Activated naive CD4-positive, alpha-beta T cell (primary cell): ENCODE data around the gene NLGN1.
"Not testable (repeated sequence)": the region's sequence is repeated elsewhere in the genome, so short reads cannot be mapped to it uniquely, and the experiment has no call there.

Experiments
- DNase-seq, 4 experiments: peaks; one replicate each; lab custom pipeline; 2025; lab: John Stamatoyannopoulos, UW

NLGN1 gene

DNA sequence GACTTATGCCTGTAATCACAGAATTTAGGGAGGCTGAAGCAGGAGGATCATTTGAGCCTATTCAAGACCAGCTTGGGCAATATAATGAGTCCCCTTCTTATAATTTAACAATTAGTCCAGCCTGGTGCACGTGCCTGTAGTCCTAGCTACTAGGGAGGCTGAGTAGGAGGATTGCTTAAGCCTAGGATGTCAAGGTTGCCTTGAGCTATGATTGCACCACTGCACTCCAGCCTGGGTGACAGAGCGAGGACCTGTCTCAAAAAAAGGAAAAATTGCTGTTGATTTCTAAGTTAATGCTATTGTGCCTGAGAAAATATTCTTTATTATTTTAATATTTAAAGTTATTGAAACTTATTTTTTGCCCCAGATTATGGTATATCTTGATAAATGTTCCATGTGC, 159.0 kb downstream of the NLGN1 start:
- no peak for DNase-seq

DNA sequence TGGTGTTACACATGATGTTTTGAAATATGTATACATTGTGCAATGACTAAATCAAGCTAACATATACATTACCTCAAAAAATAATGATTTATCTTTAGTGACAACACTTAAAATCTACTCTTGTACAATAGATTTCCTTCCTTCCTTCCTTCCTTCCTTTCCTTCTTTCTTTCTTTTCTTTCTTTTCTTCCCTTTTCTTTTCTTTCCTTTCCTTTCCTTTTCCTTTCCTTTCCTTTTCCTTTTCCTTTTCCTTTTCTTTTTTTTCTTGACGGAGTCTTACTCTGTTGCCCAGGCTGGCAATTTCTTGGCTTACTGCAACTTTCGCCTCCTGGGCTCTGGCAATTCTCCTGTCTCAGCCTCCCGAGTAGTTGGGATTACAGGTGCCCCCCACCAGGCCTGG, 170.5 kb downstream of the NLGN1 start:
- DNase-seq, result no peak

DNA sequence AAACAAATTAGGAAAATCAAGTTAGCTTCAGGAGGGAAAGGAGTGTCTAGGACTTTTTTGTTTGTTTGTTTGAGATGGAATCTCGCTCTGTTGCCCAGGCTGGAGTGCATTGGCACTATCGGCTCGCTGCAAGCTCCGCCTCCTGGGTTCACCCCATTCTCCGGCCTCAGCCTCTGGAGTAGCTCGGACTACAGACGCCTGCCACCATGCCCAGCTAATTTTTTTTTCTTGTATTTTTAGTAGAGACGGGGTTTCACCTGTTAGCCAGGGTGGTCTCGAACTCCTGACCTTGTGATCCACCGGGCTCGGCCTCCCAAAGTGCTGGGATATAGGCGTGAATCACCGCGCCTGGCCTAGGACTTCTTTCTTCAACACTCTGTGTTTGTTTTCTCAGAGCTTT, 171.1 kb downstream of the NLGN1 start:
- DNase-seq, result no peak

DNA sequence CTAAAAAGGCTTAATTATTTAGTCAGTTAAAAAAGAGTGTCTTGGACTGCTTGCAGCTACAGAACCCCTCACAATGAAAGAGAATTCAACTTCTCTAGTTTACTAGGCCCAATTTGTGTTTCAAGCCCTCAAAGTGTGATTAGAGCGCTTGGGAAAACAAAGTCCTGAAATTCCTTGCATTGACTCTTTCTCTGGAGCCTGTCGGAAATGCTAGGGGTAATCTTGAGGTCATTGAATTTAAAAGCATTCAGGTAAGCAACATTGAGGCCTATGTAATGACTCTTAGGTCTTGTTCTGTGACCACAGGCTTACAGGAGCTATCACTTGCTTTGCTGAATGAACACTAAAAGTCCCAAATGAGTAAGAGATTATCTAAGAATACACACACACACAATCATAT, 186.0 kb downstream of the NLGN1 start:
- no peak for DNase-seq

DNA sequence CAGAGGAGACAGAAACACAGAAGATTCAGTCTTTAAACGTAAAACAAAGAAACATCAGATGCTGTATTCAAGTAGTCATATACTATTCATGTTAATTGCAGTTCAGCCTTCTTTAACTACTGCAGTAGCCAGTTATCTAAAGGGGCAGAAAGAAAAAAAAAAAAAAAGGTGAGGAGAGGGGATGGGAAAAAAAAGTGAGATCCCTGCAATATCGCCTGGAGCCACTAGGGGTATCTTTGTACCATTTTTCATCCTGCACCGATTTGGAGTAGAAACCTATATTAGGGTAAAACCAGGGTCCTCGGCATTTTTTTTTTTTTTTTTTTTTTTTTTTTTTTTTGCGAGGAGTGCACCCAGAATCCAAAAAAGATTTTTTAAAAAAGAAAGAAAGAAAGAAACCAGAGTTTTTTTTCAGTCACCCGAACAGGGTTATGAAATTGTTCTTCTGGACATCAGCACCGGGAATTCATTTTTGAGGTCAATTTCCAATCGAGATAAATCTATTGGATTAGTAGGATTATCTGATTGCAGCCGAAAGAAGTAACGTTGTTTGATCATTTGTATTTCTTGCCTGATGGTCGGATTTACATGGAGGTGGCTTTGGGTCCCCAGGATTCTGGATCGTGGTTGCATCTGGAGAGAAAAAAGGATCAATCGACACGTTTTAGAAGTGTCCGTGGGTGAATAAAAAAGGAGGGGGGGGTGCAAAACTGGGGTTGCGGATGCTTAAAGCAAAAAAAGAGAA, 186.7 kb downstream of the NLGN1 start:
- no peak for DNase-seq

DNA sequence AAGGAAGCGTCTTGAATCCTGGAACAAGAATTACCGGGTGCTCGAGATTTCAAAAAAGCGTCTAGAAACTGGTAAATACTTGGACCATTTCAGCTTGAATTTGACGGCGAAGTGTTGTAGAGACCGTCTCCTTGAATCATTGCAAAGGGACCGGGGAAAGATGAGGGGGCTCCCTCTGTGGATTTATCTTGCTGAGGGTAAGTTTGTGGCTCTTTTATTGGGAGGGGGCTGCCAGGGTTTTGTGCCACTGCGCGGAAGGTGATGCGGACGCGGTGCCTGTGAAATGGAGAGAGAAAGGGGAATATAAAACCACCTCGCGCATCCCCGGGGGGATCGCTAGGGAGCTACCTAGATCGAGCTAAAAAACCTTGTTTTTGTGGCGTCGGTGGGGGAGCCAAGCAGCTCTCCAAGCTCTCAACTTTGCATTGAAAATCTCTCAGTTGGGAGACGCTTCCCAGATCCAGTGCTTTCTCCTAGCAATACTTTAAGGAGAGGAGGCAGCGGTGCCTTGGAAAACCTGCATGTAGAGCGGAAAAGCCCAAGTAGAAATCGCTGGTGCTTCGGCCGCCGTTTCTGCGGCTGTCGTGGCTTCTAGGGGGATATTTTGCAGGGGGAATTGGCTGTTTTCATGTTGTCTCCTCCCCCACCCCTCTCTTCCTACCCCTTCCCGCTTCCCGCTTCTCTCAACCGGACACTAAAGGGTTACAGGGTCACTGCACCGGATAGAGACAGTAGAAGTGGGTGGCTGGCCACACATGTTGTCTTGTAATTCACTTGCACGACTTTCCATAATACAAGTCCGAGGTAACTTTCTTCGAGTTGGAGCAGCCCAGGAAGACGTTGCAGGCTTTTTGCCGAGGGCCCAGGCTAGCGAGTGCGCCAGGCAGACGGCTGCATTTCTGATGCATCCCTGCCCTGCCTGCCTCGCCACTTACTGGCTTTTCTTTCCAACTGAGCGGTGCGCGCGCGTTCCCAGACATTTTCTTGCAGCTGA, 187.6 kb downstream of the NLGN1 start:
- DNase-seq, result no peak

DNA sequence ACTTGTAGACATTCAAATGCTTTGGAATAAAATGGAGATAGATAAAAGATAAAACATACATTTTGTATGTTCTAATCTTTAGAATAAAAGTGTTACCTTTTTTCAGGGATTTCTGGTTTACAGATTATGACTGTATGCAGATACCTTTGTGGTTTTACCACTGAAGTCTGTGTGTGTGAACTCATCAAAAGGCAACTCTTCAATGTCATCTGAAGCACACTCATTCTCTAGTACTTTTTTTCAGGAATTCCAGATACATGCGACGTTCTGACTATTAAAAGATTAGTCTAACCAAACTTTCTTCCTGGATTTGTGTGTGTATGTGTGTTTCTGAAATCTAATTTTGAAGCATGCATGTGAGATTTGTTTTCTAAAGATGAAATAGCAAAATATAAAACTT, 188.6 kb downstream of the NLGN1 start:
- no peak for DNase-seq

DNA sequence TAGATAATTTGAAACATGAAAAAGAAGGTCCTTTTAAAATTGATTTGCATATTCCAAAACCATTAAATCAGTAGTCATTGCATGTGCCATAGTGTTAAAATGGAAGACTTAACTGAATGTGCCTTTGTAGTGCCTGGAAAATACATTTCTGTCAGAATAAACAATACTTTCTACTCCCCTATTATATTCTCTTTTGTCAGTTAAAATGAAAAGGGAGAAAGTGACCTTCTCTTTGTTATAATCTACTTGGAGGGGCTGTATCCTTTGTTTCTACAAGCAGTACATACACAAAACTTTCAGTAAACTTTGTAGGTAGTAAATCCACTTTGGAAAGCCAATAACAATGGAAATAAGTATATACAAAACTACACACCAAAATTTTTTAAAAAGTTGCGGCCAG, 189.5 kb downstream of the NLGN1 start:
- no peak for DNase-seq

DNA sequence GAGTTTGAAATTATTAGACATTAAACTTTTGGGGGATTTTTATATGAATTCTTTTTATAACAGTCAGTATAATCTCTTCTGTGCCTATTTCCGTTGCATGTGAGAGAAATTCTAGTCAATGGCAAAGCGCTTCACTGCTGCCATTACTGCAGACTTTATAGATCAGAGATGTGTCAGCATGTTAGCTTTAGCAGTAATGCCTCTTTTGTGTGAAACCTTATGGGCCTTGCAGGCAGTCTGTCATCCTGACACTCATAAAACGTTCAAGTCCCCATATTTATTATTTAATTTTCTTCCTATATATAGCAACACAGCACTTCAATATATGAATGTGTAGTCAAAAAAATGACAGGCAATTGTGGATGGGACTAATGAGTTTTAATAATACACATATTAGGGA, 191.0 kb downstream of the NLGN1 start:
- no peak for DNase-seq

DNA sequence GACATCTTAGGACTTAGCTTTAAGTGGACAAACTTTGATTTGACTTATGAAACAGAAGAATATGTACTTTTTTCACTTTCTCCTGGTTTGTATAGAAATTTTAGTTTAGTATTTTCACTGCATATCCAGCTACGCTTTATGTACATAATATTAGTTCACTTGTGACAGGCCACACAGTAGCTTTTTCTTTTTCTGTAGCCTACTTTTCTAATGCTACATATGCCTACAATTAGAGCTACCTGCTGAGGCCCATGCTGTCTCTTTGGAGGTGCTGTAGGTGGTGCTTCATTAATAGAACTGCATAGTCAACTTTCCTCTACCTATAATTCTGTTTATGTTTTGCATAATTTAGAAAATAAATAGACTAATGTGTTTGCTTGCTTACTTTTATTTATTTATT, 191.6 kb downstream of the NLGN1 start:
- DNase-seq, result no peak

DNA sequence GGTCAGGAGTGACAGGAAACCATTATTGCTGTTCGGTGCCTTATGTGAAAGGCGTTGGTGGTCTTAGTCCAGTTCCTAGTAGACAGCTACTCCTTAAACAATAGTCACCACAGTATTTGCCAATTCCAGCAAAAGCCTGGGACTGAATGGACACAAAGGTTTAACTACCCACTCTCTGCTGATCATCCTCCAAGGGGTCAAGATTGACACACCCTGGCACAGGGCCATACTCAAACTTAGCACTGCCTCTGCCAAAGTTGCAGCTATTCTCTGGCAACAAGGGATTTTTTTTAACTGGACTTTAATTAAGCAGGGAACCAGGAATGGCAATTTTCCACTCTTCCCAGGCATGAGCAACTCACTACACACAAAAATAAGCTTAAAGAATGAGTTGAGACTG, 193.9 kb downstream of the NLGN1 start:
- no peak for DNase-seq

DNA sequence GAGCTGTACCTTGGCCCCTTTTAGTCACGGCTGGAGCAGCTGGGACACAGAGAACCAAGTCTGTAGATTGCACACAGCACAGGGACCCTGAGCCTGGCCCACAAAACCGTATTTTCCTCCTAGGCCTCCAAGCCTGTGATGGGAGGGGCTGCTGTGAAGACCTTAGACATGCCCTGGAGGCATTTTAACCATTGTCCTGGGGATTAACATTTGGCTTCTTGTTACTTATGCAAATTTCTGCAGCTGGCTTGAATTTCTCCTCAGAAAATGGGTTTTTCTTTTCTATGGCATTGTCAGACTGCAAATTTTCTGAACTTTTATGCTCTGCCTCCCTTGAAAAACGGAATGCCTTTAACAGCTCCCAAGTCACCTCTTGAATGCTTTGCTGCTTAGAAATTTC, 197.3 kb downstream of the NLGN1 start:
- not testable (repeated sequence) for DNase-seq

DNA sequence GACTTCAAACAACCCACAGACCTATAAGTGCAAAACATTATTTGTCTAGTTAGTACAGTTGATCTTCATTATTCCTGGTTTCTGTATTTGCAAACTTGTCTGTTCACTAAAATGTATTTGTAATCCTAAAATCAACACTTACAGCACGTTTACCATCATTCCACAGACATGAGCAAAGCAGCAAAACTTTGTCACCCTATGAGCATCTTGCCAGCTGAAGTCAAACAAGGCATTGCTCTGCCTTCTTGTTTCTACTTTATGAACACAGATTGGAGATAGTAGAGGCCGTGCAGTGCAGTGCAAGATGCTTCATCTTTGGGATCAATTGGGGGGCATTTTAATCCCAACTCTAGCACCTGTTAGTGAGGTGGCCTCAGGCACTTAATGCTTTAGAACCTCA, 202.1 kb downstream of the NLGN1 start:
- DNase-seq, result no peak

DNA sequence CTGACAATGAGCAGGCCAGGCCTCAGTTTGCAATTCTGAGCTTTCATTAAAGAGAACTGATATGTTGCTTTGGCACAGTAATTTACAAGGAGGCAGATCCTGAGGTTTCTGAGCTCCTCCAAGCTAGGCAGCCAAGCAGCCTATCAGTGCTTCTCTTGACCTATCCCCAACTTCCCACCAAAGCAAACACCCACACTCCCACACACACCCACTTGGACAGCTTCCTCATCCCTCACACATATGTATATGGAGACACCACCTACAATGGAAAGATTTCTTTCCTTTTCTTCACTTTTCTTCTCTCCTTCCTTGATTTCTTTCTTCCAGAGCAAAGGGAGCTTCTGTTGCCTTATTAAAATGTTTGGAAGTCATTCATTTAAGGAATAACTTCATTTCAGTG, 217.0 kb downstream of the NLGN1 start:
- no peak for DNase-seq

DNA sequence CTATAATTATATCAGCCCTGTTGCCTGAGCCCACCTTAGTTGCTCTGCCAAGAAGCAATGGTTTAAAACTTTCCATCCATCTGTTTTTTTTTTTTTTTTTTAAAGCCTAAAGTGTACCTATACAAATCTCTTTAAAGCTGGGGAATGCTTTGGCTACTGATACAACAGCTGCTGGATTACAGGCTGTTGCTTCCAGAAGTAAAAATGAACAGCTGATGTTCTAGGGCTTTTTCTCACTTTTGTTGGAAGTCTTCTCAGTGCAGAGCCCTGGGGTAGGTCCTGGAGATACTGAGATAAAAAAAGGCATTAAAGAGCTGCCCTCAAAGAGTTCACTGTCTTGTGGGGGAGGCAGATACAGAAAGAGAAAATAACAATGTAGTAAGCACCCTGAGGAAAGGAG, 218.1 kb downstream of the NLGN1 start:
- DNase-seq, result no peak

DNA sequence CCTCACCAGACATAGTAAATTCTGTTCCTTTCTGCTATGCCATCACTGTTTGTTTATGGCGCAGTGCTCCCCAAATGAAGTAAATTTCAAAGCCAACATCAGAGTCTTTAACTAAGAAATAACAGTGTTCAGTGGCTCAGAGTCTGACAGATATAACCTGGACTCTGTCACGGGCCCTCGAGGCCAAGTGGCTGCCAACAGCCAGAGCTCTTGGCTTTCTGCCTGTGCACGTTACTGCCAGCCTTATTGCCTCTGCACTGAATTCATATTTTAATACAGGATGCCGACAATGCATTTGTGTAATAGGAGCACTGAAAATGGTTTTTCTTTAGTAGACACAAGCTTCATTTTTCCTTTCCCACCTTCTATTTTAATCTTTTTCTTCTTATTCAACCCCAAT, 219.9 kb downstream of the NLGN1 start:
- no peak for DNase-seq

DNA sequence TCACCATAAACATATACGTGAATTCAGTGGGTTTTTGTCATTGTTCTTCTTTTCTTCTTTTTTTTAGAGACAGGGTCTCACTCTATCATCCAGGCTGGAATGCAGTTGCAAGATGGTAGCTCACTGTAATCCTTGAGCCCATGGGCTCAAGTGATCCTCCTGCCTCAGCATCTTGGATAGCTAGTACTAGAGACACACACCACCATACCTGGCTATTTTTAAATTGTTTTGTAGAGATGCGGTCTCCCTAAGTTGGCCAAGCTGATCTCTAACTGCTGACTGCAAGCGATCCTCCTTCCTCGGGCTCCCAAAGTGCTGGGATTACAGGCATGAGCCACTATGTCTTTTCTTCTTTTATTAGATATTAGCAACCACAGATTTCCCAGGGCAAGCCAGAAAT, 220.6 kb downstream of the NLGN1 start:
- no peak for DNase-seq

DNA sequence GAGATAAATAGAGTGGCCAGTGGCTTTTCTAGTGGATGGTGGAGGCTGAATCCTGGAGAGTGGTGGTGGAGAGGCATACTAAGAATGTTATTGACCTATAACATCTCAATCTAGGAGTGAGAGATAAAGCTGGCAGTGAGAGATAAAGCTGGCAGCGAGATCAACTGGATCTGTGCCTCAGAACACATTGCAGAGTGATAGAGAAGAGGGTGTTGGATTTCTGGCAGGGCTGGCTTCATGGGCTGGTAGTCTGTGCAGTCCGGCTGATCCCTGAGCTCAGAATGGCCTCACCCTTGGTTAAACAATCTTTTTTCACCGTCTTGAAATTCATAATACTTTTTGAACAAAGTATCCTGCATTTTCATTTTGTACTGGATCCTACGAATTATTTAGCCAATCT, 221.2 kb downstream of the NLGN1 start:
- DNase-seq, result no peak

DNA sequence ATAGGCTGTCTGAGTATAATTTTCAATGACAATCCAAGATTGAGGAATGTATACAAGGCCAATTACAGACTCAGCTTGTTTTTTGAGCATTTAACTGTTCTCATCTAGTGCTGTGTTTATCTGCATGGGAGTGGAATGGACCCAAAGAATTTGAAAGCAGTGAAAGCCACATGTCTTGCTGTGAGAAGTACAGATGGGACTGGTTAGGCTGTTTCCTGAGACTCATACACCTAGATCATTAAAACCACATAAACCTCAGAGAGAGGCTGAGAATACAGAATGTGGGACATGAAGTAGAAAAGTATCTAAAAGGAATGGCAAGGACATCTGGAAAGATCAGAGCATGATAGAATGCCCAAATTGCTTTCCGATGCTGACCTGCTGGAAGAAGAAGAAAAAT, 224.6 kb downstream of the NLGN1 start:
- DNase-seq, result no peak

DNA sequence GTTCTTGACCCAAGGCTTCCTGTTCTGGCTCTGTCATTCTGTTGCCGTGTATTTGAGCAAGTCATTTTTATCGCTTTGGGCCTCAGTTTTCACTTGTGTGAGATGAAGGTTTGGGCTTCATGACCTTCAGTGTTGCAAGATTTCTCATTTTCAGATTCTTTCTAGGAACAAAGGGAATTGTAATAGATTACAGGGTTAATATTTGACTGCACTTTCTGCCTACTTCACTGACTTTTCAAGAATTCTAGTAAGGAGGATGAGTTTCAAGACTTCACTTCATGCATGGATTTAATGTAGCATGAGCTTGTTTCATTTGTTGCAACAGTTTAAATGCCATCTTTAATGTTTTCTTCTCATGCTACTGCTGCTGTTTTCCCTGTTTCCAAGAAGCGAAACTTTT, 226.5 kb downstream of the NLGN1 start:
- DNase-seq, result no peak

DNA sequence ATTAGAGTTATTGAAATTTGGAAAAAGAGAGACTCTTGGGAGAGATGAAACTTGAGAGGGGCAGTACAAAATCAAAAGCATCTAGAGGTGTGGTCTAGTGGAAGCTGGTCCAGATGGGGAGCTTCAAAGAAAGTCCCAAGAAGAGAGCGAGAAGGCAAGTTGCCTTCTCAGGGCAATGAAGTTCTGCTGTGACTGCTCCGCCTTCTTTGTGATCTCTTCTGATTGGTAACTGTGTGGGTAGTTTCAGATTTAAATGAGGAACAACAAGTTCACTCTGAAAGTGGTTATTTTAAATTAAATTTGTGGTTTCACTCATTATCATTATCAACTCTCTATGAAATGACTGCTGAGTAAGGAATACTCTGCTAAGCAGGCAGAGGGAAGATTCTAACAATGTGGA, 233.3 kb downstream of the NLGN1 start:
- DNase-seq, result no peak

DNA sequence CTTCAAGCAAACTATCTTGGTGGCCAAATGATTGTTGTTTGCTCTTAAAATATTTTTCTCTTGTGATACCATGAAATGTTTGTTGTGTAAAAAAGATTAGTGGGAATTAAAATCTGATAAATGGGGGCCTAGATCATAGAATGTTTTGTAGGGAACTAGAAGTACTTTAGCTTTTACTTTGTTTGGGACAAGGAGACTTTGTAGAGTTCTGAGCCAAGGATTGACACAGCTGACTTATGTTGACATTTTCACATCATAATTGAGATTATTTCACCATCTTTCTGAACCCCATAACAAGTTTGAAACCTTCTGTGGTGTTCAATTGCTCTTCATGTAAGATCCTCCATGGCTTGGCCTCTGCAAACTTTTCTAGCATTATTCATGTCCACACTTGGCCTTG, 235.4 kb downstream of the NLGN1 start:
- DNase-seq, result no peak

DNA sequence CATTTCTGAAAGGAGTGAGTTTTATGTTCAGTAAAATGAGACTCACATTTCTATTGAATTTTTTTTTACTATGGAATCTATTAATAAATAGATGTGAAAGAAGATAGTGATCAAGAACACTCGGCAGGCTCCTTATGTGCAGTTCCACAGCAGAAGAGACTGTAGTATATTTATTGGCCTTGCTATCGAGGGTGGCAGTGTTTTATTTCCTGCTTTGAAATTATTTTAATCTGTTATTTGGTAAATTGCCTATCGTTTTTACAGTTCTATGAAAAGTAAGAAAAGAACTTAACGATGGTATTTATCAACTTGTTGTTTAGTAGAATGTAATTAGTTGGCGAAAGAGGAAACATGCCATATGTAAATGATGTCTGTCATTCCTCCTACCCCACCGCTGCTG, 238.3 kb downstream of the NLGN1 start:
- no peak for DNase-seq
